ENCODE measurements around the gene ALOX12B. TPM values are rescaled to one million over a fixed set of nuclear protein-coding genes. Genes with fewer than 3 reads are reported as not detected.
"Not testable (repeated sequence)": the region's sequence is repeated elsewhere in the genome, so short reads cannot be mapped to it uniquely, and the experiment has no call there.

Gene ALOX12B
- total RNA-seq, 1 donor from 2014 or later = 0.87 TPM

- no peak for DNase-seq (ENCODE audit: low spot score)
- peaks cover 21% of the 10 kb centered on the region for H3K27me3 Mint-ChIP-seq (ENCODE audit: low read depth)
- intact Hi-C loops (cut with micrococcal nuclease) = no loop called here
- H3K27ac Mint-ChIP-seq = no peak overlapping the region
- H3K4me3 Mint-ChIP-seq (ENCODE audit: low read depth) = no peak overlapping the region
- peaks cover 7% of the 10 kb centered on the region for H3K4me1 Mint-ChIP-seq (ENCODE audit: low read depth)
- no peaks in the 10 kb centered on the region for H3K9me3 Mint-ChIP-seq
- no peaks in the 10 kb centered on the region for H3K36me3 Mint-ChIP-seq (ENCODE audit: low read depth)
Measured at GRCh38 chr17:8095361-8095760, 7.8 kb upstream of the ALOX12B start.

GRCh38 chr17:8091033-8091687 is 3.6 kb upstream of the ALOX12B start:
- no peak for DNase-seq (ENCODE audit: low spot score)
- peaks cover 7% of the 10 kb centered on the region for H3K4me1 Mint-ChIP-seq (ENCODE audit: low read depth)
- H3K9me3 Mint-ChIP-seq = no peaks in the 10 kb centered on the region
- H3K27ac Mint-ChIP-seq = no peak overlapping the region
- intact Hi-C loops (cut with micrococcal nuclease) = no loop called here
- H3K4me3 Mint-ChIP-seq (ENCODE audit: low read depth) = no peak overlapping the region
- H3K36me3 Mint-ChIP-seq (ENCODE audit: low read depth) = no peaks in the 10 kb centered on the region
- peaks cover 23% of the 10 kb centered on the region for H3K27me3 Mint-ChIP-seq (ENCODE audit: low read depth)

- DNase-seq (ENCODE audit: low spot score) = no peak
- Mint-ChIP-seq H3K9me3 (no peaks in the 10 kb centered on the region), H3K27me3 (ENCODE audit: low read depth) (peaks cover 17% of the 10 kb centered on the region), H3K4me3 (ENCODE audit: low read depth) (no peak overlapping the region), H3K36me3 (ENCODE audit: low read depth) (no peaks in the 10 kb centered on the region), H3K27ac (no peak overlapping the region), H3K4me1 (ENCODE audit: low read depth) (peaks cover 5% of the 10 kb centered on the region)
- intact Hi-C loops (cut with micrococcal nuclease) = loop anchor here (10.0 kb wide), 1 partner anchor 215 kb away; no protein-coding TSS in a partner anchor
Measured at GRCh38 chr17:8089728-8090127, 2.2 kb upstream of the ALOX12B start.

- no peak for DNase-seq (ENCODE audit: low spot score)
- Mint-ChIP-seq H3K4me1 (ENCODE audit: low read depth) (no peaks in the 10 kb centered on the region), H3K4me3 (ENCODE audit: low read depth) (no peak overlapping the region), H3K27ac (no peak overlapping the region), H3K9me3 (no peaks in the 10 kb centered on the region), H3K27me3 (ENCODE audit: low read depth) (peaks cover 15% of the 10 kb centered on the region), H3K36me3 (ENCODE audit: low read depth) (no peaks in the 10 kb centered on the region)
- intact Hi-C loops (cut with micrococcal nuclease) = loop anchor here (10.0 kb wide), 1 partner anchor 217 kb away; no protein-coding TSS in a partner anchor
Measured at GRCh38 chr17:8087952-8088230, 375 bp upstream of the ALOX12B start.

GRCh38 chr17:8084250-8084649 is 3.3 kb downstream of the ALOX12B start:
- H3K4me3 Mint-ChIP-seq (ENCODE audit: low read depth) = no peak overlapping the region
- no peaks in the 10 kb centered on the region for H3K9me3 Mint-ChIP-seq
- no peak overlapping the region for H3K27ac Mint-ChIP-seq
- no peaks in the 10 kb centered on the region for H3K36me3 Mint-ChIP-seq (ENCODE audit: low read depth)
- peaks cover 7% of the 10 kb centered on the region for H3K27me3 Mint-ChIP-seq (ENCODE audit: low read depth)
- intact Hi-C loops (cut with micrococcal nuclease) = loop anchor here (10.0 kb wide), 1 partner anchor 221 kb away; no protein-coding TSS in a partner anchor
- peaks cover 3% of the 10 kb centered on the region for H3K4me1 Mint-ChIP-seq (ENCODE audit: low read depth)
- no peak for DNase-seq (ENCODE audit: low spot score)

GRCh38 chr17:8082292-8082691 is 5.2 kb downstream of the ALOX12B start:
- peaks cover under 1% of the 10 kb centered on the region for H3K27me3 Mint-ChIP-seq (ENCODE audit: low read depth)
- H3K9me3 Mint-ChIP-seq = no peaks in the 10 kb centered on the region
- no peak overlapping the region for H3K27ac Mint-ChIP-seq
- H3K4me3 Mint-ChIP-seq (ENCODE audit: low read depth) = no peak overlapping the region
- intact Hi-C loops (cut with micrococcal nuclease) = loop anchor here (10.0 kb wide), 1 partner anchor 223 kb away; no protein-coding TSS in a partner anchor
- H3K36me3 Mint-ChIP-seq (ENCODE audit: low read depth) = no peaks in the 10 kb centered on the region
- DNase-seq (ENCODE audit: low spot score) = no peak
- peaks cover 5% of the 10 kb centered on the region for H3K4me1 Mint-ChIP-seq (ENCODE audit: low read depth)

GRCh38 chr17:8081876-8082275 is 5.6 kb downstream of the ALOX12B start:
- intact Hi-C loops (cut with micrococcal nuclease) = loop anchor here (10.0 kb wide), 1 partner anchor 223 kb away; no protein-coding TSS in a partner anchor
- Mint-ChIP-seq H3K9me3 (no peaks in the 10 kb centered on the region), H3K4me3 (ENCODE audit: low read depth) (peak overlapping the region; percentile 26), H3K27ac (no peak overlapping the region), H3K27me3 (ENCODE audit: low read depth) (peaks cover 2% of the 10 kb centered on the region), H3K4me1 (ENCODE audit: low read depth) (peaks cover 5% of the 10 kb centered on the region), H3K36me3 (ENCODE audit: low read depth) (no peaks in the 10 kb centered on the region)
- no peak for DNase-seq (ENCODE audit: low spot score)

- no peak overlapping the region for H3K27ac Mint-ChIP-seq
- H3K4me3 Mint-ChIP-seq (ENCODE audit: low read depth) = peak overlapping the region; percentile 86
- peaks cover 5% of the 10 kb centered on the region for H3K4me1 Mint-ChIP-seq (ENCODE audit: low read depth)
- no peak for DNase-seq (ENCODE audit: low spot score)
- intact Hi-C loops (cut with micrococcal nuclease) = loop anchor here (1.0 to 10.0 kb wide), 2 partner anchors 37 to 224 kb away; partner anchors contain the start of gene ALOXE3
- H3K9me3 Mint-ChIP-seq = no peaks in the 10 kb centered on the region
- no peaks in the 10 kb centered on the region for H3K36me3 Mint-ChIP-seq (ENCODE audit: low read depth)
- H3K27me3 Mint-ChIP-seq (ENCODE audit: low read depth) = peaks cover 8% of the 10 kb centered on the region
Measured at GRCh38 chr17:8080799-8081219, 6.7 kb downstream of the ALOX12B start.

- Mint-ChIP-seq H3K4me1 (ENCODE audit: low read depth) (peaks cover 5% of the 10 kb centered on the region), H3K36me3 (ENCODE audit: low read depth) (no peaks in the 10 kb centered on the region), H3K27me3 (ENCODE audit: low read depth) (peaks cover 12% of the 10 kb centered on the region), H3K9me3 (no peaks in the 10 kb centered on the region), H3K4me3 (ENCODE audit: low read depth) (peak overlapping the region; percentile 86), H3K27ac (no peak overlapping the region)
- intact Hi-C loops (cut with micrococcal nuclease) = loop anchor here (1.0 to 10.0 kb wide), 2 partner anchors 38 to 224 kb away; partner anchors contain the start of gene ALOXE3
- DNase-seq (ENCODE audit: low spot score) = no peak
Measured at GRCh38 chr17:8080208-8080798, 7.2 kb downstream of the ALOX12B start.

- no peaks in the 10 kb centered on the region for H3K9me3 Mint-ChIP-seq
Measured at GRCh38 chr17:8079291-8080207, 8.0 kb downstream of the ALOX12B start.

GRCh38 chr17:8077939-8078338 is 9.6 kb downstream of the ALOX12B start:
- H3K27me3 Mint-ChIP-seq (ENCODE audit: low read depth) = peaks cover 31% of the 10 kb centered on the region
- intact Hi-C loops (cut with micrococcal nuclease); H3K4me3 Mint-ChIP-seq (ENCODE audit: low read depth); H3K9me3 Mint-ChIP-seq; H3K27ac Mint-ChIP-seq; H3K36me3 Mint-ChIP-seq (ENCODE audit: low read depth); DNase-seq (ENCODE audit: low spot score): not testable (repeated sequence)
- H3K4me1 Mint-ChIP-seq (ENCODE audit: low read depth) = peaks cover 17% of the 10 kb centered on the region

More at GRCh38 chr17:8079291-8080207, 8.0 kb downstream of the ALOX12B start:
- H3K36me3 Mint-ChIP-seq (ENCODE audit: low read depth) = no peaks in the 10 kb centered on the region
- peak overlapping the region; percentile 86 for H3K4me3 Mint-ChIP-seq (ENCODE audit: low read depth)
- peaks cover 17% of the 10 kb centered on the region for H3K27me3 Mint-ChIP-seq (ENCODE audit: low read depth)
- peaks cover 5% of the 10 kb centered on the region for H3K4me1 Mint-ChIP-seq (ENCODE audit: low read depth)
- intact Hi-C loops (cut with micrococcal nuclease) = loop anchor here (1.0 to 10.0 kb wide), 2 partner anchors 39 to 225 kb away; partner anchors contain the start of gene ALOXE3
- H3K27ac Mint-ChIP-seq = peak overlapping the region; percentile 74
- peak; percentile 70 for DNase-seq (ENCODE audit: low spot score)

- no peak overlapping the region for H3K27ac Mint-ChIP-seq
- H3K27me3 Mint-ChIP-seq (ENCODE audit: low read depth) = peaks cover 43% of the 10 kb centered on the region
- peaks cover 22% of the 10 kb centered on the region for H3K4me1 Mint-ChIP-seq (ENCODE audit: low read depth)
- no peak for DNase-seq (ENCODE audit: low spot score)
- intact Hi-C loops (cut with micrococcal nuclease) = no loop called here
- H3K4me3 Mint-ChIP-seq (ENCODE audit: low read depth) = no peak overlapping the region
- no peaks in the 10 kb centered on the region for H3K36me3 Mint-ChIP-seq (ENCODE audit: low read depth)
- no peaks in the 10 kb centered on the region for H3K9me3 Mint-ChIP-seq
Measured at GRCh38 chr17:8076502-8077266, 10.8 kb downstream of the ALOX12B start.

All from activated T-helper 2 cell treated with anti-CD3 and anti-CD28 coated beads, Interferon-gamma antibody, Interleukin-2, Interleukin-4, amounts not matched to agents 10 μg/mL and 5 μg/mL and 100 μg/mL, durations not matched to agents 14 hours and 24 hours and 36 hours (primary cell).